HG03064 (cell line): Measurements from ENCODE around the gene SFTPA2.
"Not testable (repeated sequence)": the region's sequence is repeated elsewhere in the genome, so short reads cannot be mapped to it uniquely, and the experiment has no call there.

Source experiments
- ATAC-seq: cut with Tn5 transposase; IDR thresholded peaks from one replicate; pipeline ENCODE4 v1.9.1; 2021; ENCODE audit warnings: low read depth; ENCODE audit not compliant: unreplicated experiment

Gene SFTPA2

DNA sequence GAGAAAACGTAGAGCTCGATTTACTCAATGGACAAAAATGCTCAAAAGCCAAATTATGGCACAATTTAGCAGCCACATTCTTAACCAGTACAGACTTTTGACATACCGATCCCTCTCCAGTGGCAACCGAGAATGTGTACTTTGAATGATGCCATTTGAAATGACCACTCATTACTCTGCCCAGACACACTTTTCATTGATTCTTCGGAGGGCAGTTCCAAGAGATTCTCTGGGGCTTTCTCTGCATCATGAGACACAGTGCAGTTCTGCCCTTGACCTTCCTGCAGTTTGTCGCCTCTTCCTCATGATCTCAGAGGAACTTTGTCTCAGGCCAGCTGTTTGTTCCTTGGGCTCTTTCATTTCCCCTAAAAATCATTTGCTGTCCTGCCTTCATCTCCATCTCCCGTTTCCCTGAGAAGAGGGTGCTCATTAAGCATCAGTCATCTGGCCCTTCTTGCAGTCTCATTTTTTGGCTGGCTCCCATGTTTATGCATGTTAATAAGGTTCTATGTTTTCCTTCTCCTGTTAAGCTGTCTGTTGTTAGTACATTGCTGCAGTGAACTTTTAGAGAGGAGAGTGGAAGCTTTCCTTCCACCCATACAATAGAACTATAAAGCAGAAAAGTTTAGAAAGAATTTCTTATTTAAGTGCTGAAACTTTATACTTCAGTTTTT lies 43.5 kb downstream of the SFTPA2 start:
- ATAC-seq = not testable (repeated sequence)

DNA sequence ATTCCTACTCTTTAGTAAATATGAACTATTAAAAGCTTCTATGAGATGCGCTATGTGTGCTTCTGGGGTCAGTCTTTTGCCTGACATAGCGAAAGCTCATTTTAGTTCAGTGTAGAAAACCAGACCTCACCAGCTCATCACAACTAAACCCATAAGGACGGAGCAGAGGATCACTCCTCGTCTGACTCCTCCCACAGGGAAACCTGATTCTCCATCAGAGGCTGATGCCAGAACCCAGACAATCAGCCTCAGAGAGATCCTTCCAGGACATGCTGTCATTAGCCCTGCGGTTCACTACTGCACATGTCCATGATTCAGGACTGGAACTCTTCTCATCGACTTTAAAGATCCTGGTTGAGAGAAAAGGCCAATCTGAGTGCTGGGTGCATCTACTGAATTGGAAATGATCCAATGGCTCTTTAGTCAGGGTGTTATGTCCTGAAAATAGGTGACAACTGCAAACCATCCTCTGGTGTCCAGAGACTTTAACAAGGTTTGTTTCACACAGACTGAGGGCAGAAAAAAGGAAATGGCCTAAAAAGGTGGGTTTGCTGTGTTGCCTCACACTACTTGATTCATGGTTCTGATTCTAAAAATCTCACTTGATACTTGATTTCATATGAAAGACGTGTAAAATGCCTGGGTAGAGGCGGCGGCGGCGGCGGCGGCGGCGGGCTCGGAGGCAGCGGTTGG lies 48.2 kb downstream of the SFTPA2 start, which contains the start of gene EIF5AL1:
TSS of gene EIF5AL1 (plus strand) at position 643 of the 693 bp plus-strand sequence. CDS start 117 bp downstream, outside the sequence.
- not testable (repeated sequence) for ATAC-seq

GRCh38 chr10:79509934-79510508 lies 50.2 kb downstream of the SFTPA2 start:
- not testable (repeated sequence) for ATAC-seq

DNA sequence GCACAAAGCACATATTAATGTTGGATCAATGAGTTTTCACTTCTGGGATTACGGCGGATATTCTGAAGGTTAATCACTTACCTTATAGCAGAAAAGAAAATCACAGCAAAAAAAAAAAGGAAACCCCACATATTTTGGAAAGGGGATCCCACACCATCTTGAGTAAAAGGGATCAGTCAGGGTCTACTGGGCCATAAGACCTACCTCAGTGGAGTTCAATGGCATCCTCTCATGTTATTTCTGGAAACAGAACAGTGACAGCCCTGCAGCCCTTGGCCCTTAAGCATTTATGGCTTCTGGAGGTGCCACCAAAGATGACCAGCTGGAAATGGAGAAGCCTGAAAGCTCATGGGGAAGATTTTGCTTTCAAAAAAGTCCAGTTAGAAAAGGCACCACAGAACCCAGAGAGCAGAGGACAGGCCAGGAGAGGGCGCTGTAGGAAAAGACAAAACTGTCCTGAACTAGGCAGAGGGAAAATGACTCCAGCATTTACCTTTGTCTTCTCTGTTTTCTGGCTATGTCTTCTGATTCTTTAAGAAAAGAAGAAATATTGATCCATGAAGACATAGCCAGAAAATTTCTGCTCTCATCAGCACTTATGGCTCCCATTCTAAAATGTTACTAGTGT lies 50.8 kb downstream of the SFTPA2 start:
- not testable (repeated sequence) for ATAC-seq

DNA sequence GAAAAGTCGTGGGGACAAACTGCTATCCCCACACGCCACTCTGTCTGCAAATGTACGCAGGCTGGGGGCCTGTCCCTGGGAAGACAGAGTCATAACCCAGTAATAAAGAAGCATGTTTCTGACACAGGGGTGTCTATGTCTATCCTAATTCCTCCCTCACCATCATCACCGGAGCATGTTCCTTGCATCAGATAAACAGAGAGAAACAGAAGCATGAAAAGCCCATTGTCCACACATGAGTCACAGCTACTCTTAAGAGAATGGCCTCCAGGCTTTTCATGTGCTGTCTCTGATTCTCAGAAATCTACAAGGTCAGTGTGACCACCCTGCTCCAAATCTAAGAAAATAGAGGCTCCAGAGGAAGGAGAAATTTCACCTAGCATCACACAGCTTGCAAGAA lies 52.0 kb downstream of the SFTPA2 start:
- not testable (repeated sequence) for ATAC-seq

- no peak for ATAC-seq
These were observed 52.6 kb downstream of the SFTPA2 start for GRCh38 chr10:79507440-79508167.
